K562 (cell line): Measurements from ENCODE around the gene TMTC4. TPM values are rescaled to one million over a fixed set of nuclear protein-coding genes. Genes with fewer than 3 reads are reported as not detected.

Experiments used
- polyA plus RNA-seq, 8 experiments: library from polyadenylated mRNA; depleted of rRNA in 4 of 8; stranded (reverse) in 5 of 8; unstranded in 3 of 8; fragments of >200 nt; fragmentation: Nextera tagmentation in 2 of 8; fragmentation: Illumina TruSeq in 1 of 8; extraction: Ambion mirVana in 2 of 8; extraction: Trizol in 1 of 8; gene quantifications; 2 replicates each; pipeline versions ENCODE4 v1.2.1 to v1.2.3, GENCODE V29; 2011 to 2014; ENCODE audit warnings: inconsistent platforms in 1 of 8, missing spikeins in 1 of 8
- total RNA-seq, 7 experiments: library from RNA; depleted of rRNA in 6 of 7; stranded (reverse); fragments of >200 nt in 6 of 7; fragmentation: Illumina TruSeq in 2 of 7; extraction: Trizol in 2 of 7; gene quantifications; 2 replicates each; pipeline versions ENCODE4 v1.2.1 to v1.2.3, GENCODE V29; 2011 to 2021; ENCODE audit warnings: low replicate concordance in 1 of 7

Gene TMTC4
- total and polyA plus RNA-seq, 9 of the 15 experiments (the other 6 are each of a cell fraction or from before 2014, with no cell fraction given), result 3.5 to 16.7 (median 11.8) TPM

Other genes with a start within 250 kb of the TMTC4 start
- 1.7 and 2.9 TPM in 2 replicates for gene GGACT, start 86.0 kb downstream of the TMTC4 start, total RNA-seq (2014; rRNA removed)
- 1.7 and 3.5 TPM in 2 replicates for gene GGACT, start 86.0 kb downstream of the TMTC4 start, total RNA-seq (2014; rRNA removed; fragmentation: Illumina TruSeq; extraction: Trizol)
- 0.98 and 1.1 TPM in 2 replicates for gene GGACT, start 86.0 kb downstream of the TMTC4 start, total RNA-seq (2015; rRNA removed; fragmentation: Illumina TruSeq; extraction: Trizol)
- gene GGACT, start 86.0 kb downstream of the TMTC4 start, total RNA-seq (2021), result 1.6 and 2.8 TPM in 2 replicates
- 1.1 and 1.5 TPM in 2 replicates for gene GGACT, start 86.0 kb downstream of the TMTC4 start, polyA plus RNA-seq (2011; rRNA removed)
- gene GGACT, start 86.0 kb downstream of the TMTC4 start, polyA plus RNA-seq (2014; fragmentation: Illumina TruSeq; extraction: Trizol), result 1.7 and 2.1 TPM in 2 replicates
- under 1 TPM; 0.20 to 0.38 TPM for gene GGACT, start 86.0 kb downstream of the TMTC4 start, polyA plus RNA-seq (2014; fragmentation: Nextera tagmentation; extraction: Ambion mirVana)
- gene GGACT, start 86.0 kb downstream of the TMTC4 start, polyA plus RNA-seq (2014; rRNA removed), result 1.6 and 3.2 TPM in 2 replicates